ENCODE measurements around the gene YPEL2. TPM values are rescaled to one million over a fixed set of nuclear protein-coding genes. Genes with fewer than 3 reads are reported as not detected.

The YPEL2 gene
- polyA plus RNA-seq, 4 donors, result 8.6 to 35.1 (median 33.0) TPM

- no peak for DNase-seq (ENCODE audit: low read depth in 4 of 4, low spot score in 3 of 4)
Observed at GRCh38 chr17:59355030-59355701, 23.7 kb downstream of the YPEL2 start.

- no peak for DNase-seq (ENCODE audit: low read depth in 4 of 4, low spot score in 3 of 4)
Observed at GRCh38 chr17:59355702-59356325, 24.4 kb downstream of the YPEL2 start.

DNA sequence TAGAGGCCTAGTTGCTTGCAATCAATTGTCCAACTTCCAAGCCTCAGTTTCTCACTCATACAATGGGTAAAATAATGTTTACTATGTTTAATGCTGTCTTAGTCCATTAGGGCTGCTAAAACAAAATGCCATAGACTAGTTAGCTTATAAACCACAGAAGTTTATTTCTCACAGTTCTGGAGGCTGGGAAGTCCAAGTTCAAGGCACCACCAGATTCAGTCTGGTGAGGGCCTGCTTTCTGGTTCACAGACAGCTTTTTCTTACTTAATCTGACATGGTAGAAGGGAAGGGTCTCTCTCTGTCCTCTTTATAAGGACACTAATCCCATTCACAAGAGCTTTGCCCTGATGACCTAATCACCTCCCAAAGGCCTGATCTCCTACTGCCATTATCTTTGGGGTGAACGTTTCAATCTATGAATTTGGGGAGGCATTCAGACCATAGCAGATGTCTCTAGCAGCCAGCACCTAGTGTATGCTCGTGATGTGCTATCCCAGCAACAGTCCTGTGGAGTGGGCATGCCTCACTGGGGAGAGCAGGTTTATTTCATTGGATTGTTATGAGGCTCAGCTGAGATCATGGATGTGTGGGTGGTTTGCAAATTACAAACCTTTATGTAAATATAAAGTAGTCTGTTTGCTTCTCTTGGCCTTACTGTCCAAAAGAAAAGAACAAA, 25.2 kb downstream of the YPEL2 start:
- no peak for DNase-seq (ENCODE audit: low read depth in 4 of 4, low spot score in 3 of 4)

- no peak for DNase-seq (ENCODE audit: low read depth in 4 of 4, low spot score in 3 of 4)
Observed at GRCh38 chr17:59357219-59357697, 25.8 kb downstream of the YPEL2 start.

GRCh38 chr17:59357929-59358328, 26.5 kb downstream of the YPEL2 start:
- DNase-seq (ENCODE audit: low read depth in 4 of 4, low spot score in 3 of 4), result no peak

GRCh38 chr17:59361386-59361785, 29.9 kb downstream of the YPEL2 start:
- no peak for DNase-seq (ENCODE audit: low read depth in 4 of 4, low spot score in 3 of 4)

DNA sequence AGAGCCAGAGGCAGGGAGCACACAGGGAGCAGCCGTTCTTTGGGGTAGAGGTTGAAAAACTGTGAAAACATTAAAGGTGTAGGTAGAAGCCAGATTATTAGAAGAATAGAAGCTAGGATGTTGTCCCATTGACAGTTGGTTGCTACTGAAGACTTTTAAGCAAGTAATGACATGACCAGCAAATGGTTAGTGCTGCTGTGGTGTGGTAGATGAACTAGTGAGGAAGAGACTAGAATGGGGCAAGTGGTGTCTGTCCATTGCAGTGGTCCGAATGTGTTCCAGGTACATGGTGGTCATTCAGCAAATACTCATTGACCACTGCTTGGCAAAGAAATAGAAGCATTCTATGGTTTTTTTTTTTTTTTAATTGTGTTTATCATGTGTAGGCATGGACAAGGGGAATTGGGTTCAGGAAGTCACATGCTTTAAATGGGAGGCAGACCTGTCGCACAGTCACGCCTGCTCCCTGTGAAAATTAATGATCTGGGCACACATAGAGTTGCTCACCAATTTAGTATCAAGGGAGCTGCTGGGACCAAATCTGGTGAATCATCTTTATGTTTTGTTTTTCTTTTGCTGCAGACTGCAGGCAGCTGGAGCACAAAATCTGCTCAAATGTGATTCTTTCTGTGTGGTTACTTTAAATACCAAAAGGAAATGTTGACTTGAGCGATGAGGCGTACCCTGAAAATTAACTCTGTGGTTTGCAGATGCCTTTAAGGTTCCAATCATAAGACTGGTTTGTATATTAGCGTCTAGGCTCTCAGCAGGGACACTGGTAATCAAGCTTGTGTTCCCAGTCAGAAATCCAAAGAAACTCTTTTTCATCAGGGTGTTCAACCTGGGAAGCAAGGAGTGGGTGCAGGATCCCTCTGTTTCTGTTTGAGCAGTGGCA, 30.7 kb downstream of the YPEL2 start:
- DNase-seq (ENCODE audit: low read depth in 4 of 4, low spot score in 3 of 4), result no peak

DNA sequence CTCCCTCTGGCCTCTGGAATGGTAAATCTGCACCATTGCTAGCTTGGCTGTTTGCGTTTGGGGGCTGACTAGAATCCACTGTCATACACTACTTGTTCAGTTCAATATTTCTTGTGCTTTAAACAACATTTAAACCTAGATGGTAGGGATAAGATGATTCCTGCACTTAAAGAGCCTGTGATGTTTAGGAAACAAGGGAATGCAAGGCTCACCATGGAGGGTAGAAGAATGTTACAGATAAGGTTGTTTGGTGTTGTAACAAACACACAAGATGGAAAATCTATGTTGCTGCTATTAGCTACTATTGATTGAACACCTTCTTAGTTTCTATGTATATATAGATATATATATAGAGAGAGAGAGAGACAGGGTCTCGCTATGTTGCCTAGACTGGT, 31.4 kb downstream of the YPEL2 start:
- DNase-seq (ENCODE audit: low read depth in 4 of 4, low spot score in 3 of 4), result no peak

GRCh38 chr17:59365383-59365981, 34.0 kb downstream of the YPEL2 start:
- DNase-seq (ENCODE audit: low read depth in 4 of 4, low spot score in 3 of 4), result peak in 1 of 4 donors; percentile 25

GRCh38 chr17:59366040-59366757, 34.7 kb downstream of the YPEL2 start:
- DNase-seq (ENCODE audit: low read depth in 4 of 4, low spot score in 3 of 4), result no peak

GRCh38 chr17:59366773-59367656, 35.6 kb downstream of the YPEL2 start:
- no peak for DNase-seq (ENCODE audit: low read depth in 4 of 4, low spot score in 3 of 4)

- DNase-seq (ENCODE audit: low read depth in 4 of 4, low spot score in 3 of 4), result no peak
Observed at GRCh38 chr17:59367657-59368045, 36.2 kb downstream of the YPEL2 start.

- no peak for DNase-seq (ENCODE audit: low read depth in 4 of 4, low spot score in 3 of 4)
Observed at GRCh38 chr17:59368218-59368857, 36.9 kb downstream of the YPEL2 start.

DNA sequence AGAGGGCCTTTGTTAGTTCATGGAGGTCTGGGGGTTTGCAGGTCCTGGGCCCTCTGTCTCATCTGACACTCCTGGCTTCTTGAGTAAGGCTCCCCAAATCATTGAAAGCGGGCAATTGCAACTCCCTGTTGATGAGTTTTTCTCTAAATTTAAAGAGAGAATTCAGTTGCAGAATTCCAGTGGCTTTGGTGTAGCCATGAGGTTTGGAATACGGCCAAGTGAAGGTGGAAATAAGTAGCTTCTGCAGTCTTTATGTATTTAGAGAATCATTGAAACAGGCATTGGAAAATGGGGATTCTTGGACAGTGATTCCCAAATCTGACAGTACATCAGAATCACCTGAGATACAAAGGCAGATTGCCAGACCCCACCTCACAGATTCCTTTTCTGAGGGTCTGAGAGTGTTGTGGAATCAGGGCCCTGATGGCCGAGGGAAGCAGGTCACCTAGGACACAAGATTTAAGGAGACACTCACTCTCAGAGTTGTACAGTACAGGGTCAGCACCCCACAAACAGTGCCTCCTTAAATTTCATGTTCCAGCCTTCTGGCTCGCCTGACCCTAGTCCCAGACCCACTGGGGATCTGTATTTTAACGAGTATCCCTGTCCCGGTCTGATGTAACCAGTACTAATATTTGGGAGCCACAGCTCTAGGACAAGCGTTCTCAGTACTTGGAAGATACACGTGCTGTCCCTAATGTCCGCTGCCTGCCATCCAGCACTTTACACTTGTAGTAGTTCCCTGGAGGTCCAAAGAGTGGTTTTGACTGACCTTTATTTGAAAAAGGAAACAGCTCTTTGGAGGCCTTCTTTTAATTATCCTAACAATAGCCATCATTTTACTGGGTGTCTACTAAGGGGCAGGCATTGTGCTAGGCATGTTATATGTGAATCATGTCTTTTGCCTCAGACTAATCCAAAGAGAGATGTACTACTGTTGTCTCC, 37.8 kb downstream of the YPEL2 start:
- no peak for DNase-seq (ENCODE audit: low read depth in 4 of 4, low spot score in 3 of 4)

GRCh38 chr17:59370593-59371299, 39.3 kb downstream of the YPEL2 start:
- DNase-seq (ENCODE audit: low read depth in 4 of 4, low spot score in 3 of 4), result no peak

GRCh38 chr17:59371416-59372100, 40.1 kb downstream of the YPEL2 start:
- no peak for DNase-seq (ENCODE audit: low read depth in 4 of 4, low spot score in 3 of 4)
